ENCODE results near the gene CHN2.
A peak's percentile ranks its signal among the peaks of the same experiment; 100 is the strongest.

The CHN2 gene

GRCh38 chr7:29194594-29195427, at the start of gene CHN2:
Gene CHN2, plus strand, starts transcription at chr7:29194775.
- H3K27ac ChIP-seq: no peak within 1 kb of the TSS

DNA sequence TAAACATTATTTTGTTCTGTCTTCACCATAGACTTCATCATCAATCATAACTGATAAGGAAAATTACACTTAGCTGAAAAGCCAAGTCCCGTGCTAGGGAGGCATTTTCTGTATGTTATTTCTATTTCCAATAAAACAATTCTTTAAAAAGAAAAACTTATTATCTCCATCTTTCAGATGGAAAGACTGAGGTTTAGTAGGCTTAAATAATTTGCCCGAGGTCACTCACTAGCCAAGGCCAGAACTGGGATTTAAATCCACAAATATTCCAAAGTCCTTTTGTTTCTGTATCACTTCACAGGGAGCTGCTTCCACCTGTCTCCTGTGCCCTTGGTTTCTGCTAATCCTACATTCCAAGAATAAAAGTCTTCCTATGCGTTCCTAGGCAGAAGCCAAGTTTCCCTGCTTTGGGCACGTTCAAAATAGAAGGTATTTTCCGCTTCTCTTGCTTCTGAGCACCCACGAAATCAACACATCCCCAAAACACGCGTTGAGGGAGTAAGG, 49.0 kb upstream of the CHN2 start:
- H3K27ac ChIP-seq: no peak overlapping the region
- DNase-seq (ENCODE audit: low read depth, low spot score): no peak

More at GRCh38 chr7:29194594-29195427, at the start of gene CHN2:
- no peak for DNase-seq (ENCODE audit: low read depth, low spot score)

DNA sequence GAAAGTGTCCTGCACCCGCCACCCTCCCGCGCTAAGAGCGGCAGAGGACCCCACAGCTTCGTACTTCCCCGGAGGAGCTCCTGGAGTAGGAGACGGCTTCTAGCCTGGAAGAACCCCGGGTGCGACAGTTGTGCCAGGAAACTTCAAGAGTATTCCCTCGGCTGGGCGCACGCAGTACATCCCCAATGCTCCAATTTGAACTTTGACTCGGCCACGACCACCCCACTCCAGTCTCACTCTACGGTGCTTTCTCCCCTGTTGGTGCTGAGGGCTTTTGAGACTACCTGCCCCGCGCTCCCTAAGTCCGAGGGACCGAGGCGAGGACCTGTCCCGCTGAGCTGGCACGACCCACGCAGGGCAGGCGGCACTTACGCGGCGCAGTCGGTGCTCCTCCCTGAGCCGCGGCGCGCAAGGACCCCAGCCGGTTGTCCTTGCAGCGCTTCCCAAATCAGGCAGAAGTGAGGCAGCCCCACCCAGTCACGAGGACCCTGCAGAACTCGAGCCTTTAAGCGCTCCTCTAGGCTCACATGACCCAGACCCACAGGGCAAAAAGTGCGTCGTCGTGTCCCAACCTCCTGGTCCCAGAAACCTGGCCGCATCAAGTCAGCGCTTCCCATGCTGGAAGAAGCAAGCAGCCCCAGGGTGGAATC, 48.4 kb upstream of the CHN2 start, which contains the start of gene CPVL:
Gene CPVL (minus strand): TSS at position 481 of the 650 bp plus-strand sequence. CDS start 25,476 bp downstream, outside the sequence.
- H3K27ac ChIP-seq: no peak within 1 kb of the TSS
- no peak for DNase-seq (ENCODE audit: low read depth, low spot score)

DNA sequence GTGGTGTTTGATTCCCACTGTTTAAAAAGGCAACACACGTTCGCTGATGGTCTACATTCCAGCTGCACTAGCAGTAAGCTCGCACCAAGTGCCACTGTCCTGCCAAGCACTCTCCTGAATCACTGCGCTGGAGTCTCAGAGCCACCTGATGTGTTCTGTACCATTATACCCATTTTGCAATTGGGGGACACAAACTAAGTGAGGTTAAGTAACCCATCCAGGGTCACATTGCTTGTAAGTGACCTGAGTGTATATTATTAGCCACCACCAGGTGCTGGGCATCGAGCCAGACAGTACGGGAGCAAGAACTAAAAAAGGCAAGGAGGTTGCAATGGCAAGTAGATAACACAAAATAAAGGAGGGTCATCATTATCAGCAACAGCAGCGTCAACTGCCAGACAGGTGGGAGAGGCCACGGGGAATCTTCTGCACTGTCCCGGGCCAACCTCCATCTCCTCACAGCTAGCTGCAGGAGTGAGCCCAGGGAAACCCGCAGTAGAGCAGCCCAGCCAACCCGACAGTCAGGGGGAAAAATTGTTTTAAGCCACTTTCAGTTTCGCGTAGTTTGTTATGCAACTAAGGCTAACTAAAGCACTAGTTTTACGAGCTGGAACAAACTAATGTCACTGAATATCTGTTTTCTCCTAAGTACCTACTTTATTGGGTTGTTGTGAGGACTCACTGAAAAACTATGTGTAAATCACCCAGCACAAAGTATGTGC, 47.5 kb upstream of the CHN2 start:
- H3K27ac ChIP-seq: no peak overlapping the region
- no peak for DNase-seq (ENCODE audit: low read depth, low spot score)

- no peak for DNase-seq (ENCODE audit: low read depth, low spot score)
- H3K27ac ChIP-seq: no peak overlapping the region
Measured at GRCh38 chr7:29147821-29148220, 46.8 kb upstream of the CHN2 start.

GRCh38 chr7:29149036-29149435, 45.5 kb upstream of the CHN2 start:
- H3K27ac ChIP-seq: no peak overlapping the region
- DNase-seq (ENCODE audit: low read depth, low spot score): no peak

DNA sequence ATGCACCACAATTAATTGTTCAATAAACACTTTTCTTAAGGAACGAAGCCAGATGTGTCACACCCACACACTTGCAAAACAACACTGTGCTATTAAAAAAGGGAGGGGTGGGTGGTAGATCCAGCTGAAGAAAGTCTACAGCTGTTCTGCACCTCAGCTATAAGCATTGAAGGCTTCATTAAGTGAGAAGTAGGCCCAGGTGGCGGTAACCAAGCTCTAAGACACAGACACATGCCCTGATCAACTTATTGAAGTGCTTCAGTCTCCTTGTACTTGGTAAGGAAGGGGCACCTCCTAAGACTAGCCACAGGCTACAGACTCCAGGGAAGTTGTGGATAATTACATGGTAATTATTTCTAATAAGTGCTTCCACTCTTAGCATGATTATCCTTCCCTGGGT, 43.7 kb upstream of the CHN2 start:
- DNase-seq (ENCODE audit: low read depth, low spot score): no peak

DNA sequence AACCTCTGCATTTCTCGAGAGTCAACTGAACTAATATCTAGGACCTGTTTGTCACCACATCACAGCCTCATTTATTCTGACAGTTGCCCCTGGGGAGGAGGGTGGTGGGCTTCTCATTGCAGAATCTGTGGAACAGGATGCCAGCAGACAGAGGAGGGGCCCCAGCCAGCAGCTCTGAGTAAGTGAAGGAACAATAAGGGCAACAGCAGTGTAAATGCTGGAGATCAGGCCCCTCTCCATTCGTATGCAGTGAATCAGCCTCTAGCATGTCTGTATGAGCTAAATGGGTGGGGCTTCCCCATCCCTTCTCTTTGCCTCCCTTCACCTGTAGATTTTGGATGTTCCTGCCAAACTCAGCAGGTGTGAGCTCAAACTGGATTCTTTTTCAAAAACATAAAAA, 40.5 kb upstream of the CHN2 start:
- no peak overlapping the region for H3K27ac ChIP-seq
- DNase-seq (ENCODE audit: low read depth, low spot score): peak; percentile 29

More for the DNA sequence above, 43.7 kb upstream of the CHN2 start:
- no peak overlapping the region for H3K27ac ChIP-seq

DNA sequence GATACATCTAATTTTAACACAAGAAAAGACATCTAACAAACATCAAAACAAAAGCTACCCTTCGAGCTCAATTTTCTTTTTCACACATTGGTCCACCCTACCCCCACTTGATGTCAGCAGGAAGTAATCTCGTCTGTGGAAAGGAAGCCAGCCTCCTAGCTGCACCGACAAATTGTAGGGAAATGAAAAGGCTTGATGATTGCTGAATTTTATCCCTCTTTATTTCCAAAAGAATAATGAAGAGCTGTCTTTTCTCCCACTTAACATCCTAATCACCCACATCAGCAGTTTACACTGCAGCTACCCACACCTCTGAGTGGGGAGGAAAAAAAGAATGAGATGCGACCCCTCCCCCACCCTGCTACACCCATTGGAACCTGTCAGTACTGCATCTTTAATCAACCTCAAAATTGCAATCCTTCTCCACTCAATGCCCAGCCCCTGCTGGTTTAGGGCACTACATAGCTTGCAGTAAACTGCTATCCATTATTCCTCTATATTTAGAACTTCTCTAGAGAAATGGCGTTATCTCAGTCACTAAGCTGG, 37.6 kb upstream of the CHN2 start:
- H3K27ac ChIP-seq: no peak overlapping the region
- no peak for DNase-seq (ENCODE audit: low read depth, low spot score)

- no peak overlapping the region for H3K27ac ChIP-seq
- no peak for DNase-seq (ENCODE audit: low read depth, low spot score)
Measured at GRCh38 chr7:29158795-29159423, 35.7 kb upstream of the CHN2 start.

- no peak overlapping the region for H3K27ac ChIP-seq
- no peak for DNase-seq (ENCODE audit: low read depth, low spot score)
Measured at GRCh38 chr7:29160080-29160479, 34.5 kb upstream of the CHN2 start.

DNA sequence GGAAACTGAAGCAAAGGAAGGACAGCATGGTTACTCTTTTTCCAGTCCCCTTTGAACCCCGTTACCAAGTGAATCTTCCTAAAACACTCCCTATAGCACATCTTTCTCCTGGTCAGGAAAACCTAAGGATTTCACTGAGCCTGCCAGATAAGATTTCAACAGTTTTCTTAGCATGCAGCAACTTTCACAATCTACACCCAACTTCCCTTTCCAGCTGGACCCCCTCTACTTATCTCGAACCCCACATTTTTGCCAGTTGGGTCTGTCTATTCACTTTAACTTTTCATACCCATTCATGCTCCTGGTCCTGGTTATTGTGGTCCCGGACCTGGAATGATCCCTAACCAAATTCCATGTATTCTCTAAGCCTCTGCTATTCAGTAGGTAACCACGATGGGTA, 33.3 kb upstream of the CHN2 start:
- H3K27ac ChIP-seq: no peak overlapping the region
- DNase-seq (ENCODE audit: low read depth, low spot score): no peak

DNA sequence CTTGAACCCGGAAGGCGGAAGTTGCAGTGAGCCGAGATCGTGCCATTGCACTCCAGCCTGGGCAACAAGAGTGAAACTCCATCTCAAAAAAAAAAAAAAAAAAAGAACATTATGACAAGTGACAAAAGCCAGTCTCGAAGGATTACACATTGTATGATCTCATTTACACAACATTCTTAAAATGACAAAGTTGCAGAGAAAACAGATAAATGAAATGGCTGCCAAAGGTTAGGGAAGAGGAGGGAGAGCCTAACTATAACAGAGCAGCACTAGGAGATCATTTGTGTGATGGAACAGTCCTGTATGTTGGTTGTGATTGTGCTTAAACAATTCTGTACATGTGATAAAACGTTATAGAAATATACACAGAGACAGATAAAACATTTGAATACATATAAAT, 32.0 kb upstream of the CHN2 start:
- DNase-seq (ENCODE audit: low read depth, low spot score): no peak
- no peak overlapping the region for H3K27ac ChIP-seq

GRCh38 chr7:29163854-29164253, 30.7 kb upstream of the CHN2 start:
- no peak for DNase-seq (ENCODE audit: low read depth, low spot score)

GRCh38 chr7:29167721-29168120, 26.9 kb upstream of the CHN2 start:
- H3K27ac ChIP-seq: no peak overlapping the region
- no peak for DNase-seq (ENCODE audit: low read depth, low spot score)

More at GRCh38 chr7:29163854-29164253, 30.7 kb upstream of the CHN2 start:
- no peak overlapping the region for H3K27ac ChIP-seq

- no peak overlapping the region for H3K27ac ChIP-seq
- DNase-seq (ENCODE audit: low read depth, low spot score): no peak
Measured at GRCh38 chr7:29170781-29171180, 23.8 kb upstream of the CHN2 start.

DNA sequence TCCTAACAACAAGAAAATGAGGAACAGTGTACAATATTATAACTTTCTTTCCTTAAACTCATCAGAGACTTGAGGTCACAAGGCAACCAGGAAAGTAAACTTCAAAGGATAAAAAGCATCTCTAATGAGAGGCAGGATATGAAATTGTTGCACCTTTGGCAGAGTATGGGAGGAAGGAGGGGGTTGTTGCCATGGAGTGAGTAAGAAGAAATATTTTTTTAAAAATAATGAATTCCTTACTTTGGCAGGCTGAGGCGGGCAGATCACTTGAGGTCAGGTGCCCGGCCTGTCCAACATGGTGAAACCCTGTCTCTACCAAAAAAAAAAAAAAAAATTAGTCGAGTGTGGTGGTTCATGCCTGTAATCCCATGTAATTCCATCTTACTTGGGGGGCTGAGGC, 21.1 kb upstream of the CHN2 start:
- no peak for DNase-seq (ENCODE audit: low read depth, low spot score)
- H3K27ac ChIP-seq: no peak overlapping the region

DNA sequence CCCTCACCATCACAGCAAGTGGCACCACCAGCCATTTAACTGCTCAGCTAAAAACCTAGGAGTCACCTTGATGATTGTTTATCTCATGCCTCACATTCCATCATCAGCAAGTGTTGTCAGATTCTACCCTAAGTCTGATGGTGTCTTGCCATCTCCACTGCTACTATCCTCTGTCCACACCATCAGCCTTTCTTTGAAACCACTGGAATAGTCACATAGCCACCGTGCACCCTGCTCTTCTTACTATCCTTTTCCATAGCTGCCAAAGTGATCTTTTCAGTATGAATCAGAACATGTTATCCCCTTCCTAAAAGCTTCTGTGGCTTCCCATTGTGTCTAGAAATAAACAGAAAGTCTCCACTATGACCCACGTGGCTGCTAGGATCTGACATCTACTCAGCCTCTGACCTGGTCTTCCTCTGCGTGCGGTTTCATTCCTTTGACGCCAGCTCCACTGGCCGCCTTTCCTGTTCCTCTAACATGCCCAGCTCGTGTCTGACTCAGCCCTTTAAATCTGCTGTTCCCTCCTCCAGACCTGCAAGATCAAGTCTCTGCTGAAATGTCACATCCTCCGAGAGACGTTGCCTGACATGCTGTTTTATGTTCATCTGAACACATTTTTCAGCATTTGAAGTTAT, 16.5 kb upstream of the CHN2 start:
- peak; percentile 45 for DNase-seq (ENCODE audit: low read depth, low spot score)
- no peak overlapping the region for H3K27ac ChIP-seq

- H3K27ac ChIP-seq: no peak overlapping the region
- DNase-seq (ENCODE audit: low read depth, low spot score): no peak
Measured at GRCh38 chr7:29179115-29179514, 15.5 kb upstream of the CHN2 start.

- H3K27ac ChIP-seq: no peak overlapping the region
- DNase-seq (ENCODE audit: low read depth, low spot score): no peak
Measured at GRCh38 chr7:29184599-29184998, 10.0 kb upstream of the CHN2 start.
